K562 (cell line): ENCODE measurements around the gene ANK3. TPM values are rescaled to one million over a fixed set of nuclear protein-coding genes. Genes with fewer than 3 reads are reported as not detected.

ENCODE experiments used
- CBFB ChIP-seq: sonication (generic); formaldehyde crosslinking; IDR thresholded peaks from 2 replicates; pipeline ENCODE4 v1.4.0; 2020; ENCODE audit warnings: mild to moderate bottlenecking, missing genetic modification reagents
- EP300 ChIP-seq: IDR thresholded peaks from 2 replicates; pipeline ENCODE4 v1.6.1; 2012; ENCODE audit warnings: low read length, improper control_type of control experiment
- EZH2 ChIP-seq: IDR thresholded peaks from 2 replicates; pipeline ENCODE4 v1.6.1; 2012; ENCODE audit warnings: low read depth, mild to moderate bottlenecking, inconsistent platforms, low read length, borderline replicate concordance
- FOXM1 ChIP-seq, 2 experiments: fragments of 450-650 bp in 1 of 2; sonication (generic) in 1 of 2; formaldehyde crosslinking in 1 of 2; IDR thresholded peaks; 2 replicates each; pipeline versions ENCODE4 v1.6.1 to v1.9.0; 2017 to 2022; ENCODE audit warnings: low read depth in 2 of 2, mild to moderate bottlenecking in 2 of 2, missing genetic modification reagents in 1 of 2, moderate library complexity in 1 of 2
- GABPB2 ChIP-seq: fragments of 250-450 bp; sonication (Bioruptor Pico); conservative IDR thresholded peaks from 2 replicates; pipeline ENCODE4 v1.5.1; 2021; ENCODE audit warnings: mild to moderate bottlenecking
- HCFC1 ChIP-seq: IDR thresholded peaks from 2 replicates; pipeline ENCODE4 v1.6.1; 2012; ENCODE audit warnings: low read depth, low read length, improper control_type of control experiment
- HMG20B ChIP-seq: fragments of 250-450 bp; sonication (Bioruptor Pico); IDR thresholded peaks from 2 replicates; pipeline ENCODE4 v1.5.0; 2021; ENCODE audit warnings: mild to moderate bottlenecking
- ILK ChIP-seq: fragments of 450-650 bp; IDR thresholded peaks from 2 replicates; pipeline ENCODE4 v1.6.1; 2016; ENCODE audit warnings: missing genetic modification characterization, low read depth, mild to moderate bottlenecking, missing compliant biosample characterization, moderate library complexity, borderline replicate concordance
- JUND ChIP-seq, 2 experiments: IDR thresholded peaks; 2 replicates in 1 of 2; 3 replicates in 1 of 2; pipeline ENCODE4 v1.6.1; 2011; ENCODE audit warnings: borderline replicate concordance in 2 of 2, low read depth in 2 of 2, low read length in 2 of 2, improper control_type of control experiment in 1 of 2, missing biosample characterization in 1 of 2, missing genetic modification characterization in 1 of 2, missing genetic modification reagents in 1 of 2
- KLF16 ChIP-seq: IDR thresholded peaks from 2 replicates; pipeline ENCODE4 v1.6.1; 2016; ENCODE audit warnings: antibody characterized with exemption
- POLR2AphosphoS5 ChIP-seq: IDR thresholded peaks from 2 replicates; pipeline ENCODE4 v1.6.1; 2011; ENCODE audit warnings: mild to moderate bottlenecking, low read depth, low read length, moderate library complexity; ENCODE audit not compliant: control insufficient read depth, insufficient read depth
- SP1 ChIP-seq: sonication (generic); formaldehyde crosslinking; IDR thresholded peaks from 2 replicates; pipeline ENCODE4 v1.8.1; 2022; ENCODE audit warnings: mild to moderate bottlenecking, missing genetic modification reagents
- TEAD1 ChIP-seq, 2 experiments: fragments of 450-650 bp in 1 of 2; sonication (generic) in 1 of 2; formaldehyde crosslinking; IDR thresholded peaks; 2 replicates each; pipeline versions ENCODE4 v1.4.0 to v1.8.0; 2020 to 2022; ENCODE audit warnings: mild to moderate bottlenecking in 2 of 2, missing genetic modification reagents in 1 of 2
- ZBED1 ChIP-seq: IDR thresholded peaks from 2 replicates; pipeline ENCODE4 v1.6.1; 2014
- ZBTB1 ChIP-seq: sonication (generic); formaldehyde crosslinking; IDR thresholded peaks from 2 replicates; pipeline ENCODE4 v1.8.1; 2023; ENCODE audit warnings: missing genetic modification reagents, low read depth, mild to moderate bottlenecking, borderline replicate concordance
- ZNF121 ChIP-seq: sonication (generic); formaldehyde crosslinking; conservative IDR thresholded peaks from 2 replicates; pipeline ENCODE4 v1.8.0; 2022; ENCODE audit warnings: missing genetic modification reagents
- ZNF232 ChIP-seq: sonication (generic); formaldehyde crosslinking; IDR thresholded peaks from 2 replicates; pipeline ENCODE4 v1.8.0; 2022; ENCODE audit warnings: mild to moderate bottlenecking, missing genetic modification reagents
- polyA plus RNA-seq, 8 experiments: library from polyadenylated mRNA; depleted of rRNA in 4 of 8; stranded (reverse) in 5 of 8; unstranded in 3 of 8; fragments of >200 nt; fragmentation: Nextera tagmentation in 2 of 8; fragmentation: Illumina TruSeq in 1 of 8; extraction: Ambion mirVana in 2 of 8; extraction: Trizol in 1 of 8; gene quantifications; 2 replicates each; pipeline versions ENCODE4 v1.2.1 to v1.2.3, GENCODE V29; 2011 to 2014; ENCODE audit warnings: inconsistent platforms in 1 of 8, missing spikeins in 1 of 8
- total RNA-seq, 7 experiments: library from RNA; depleted of rRNA in 6 of 7; stranded (reverse); fragments of >200 nt in 6 of 7; fragmentation: Illumina TruSeq in 2 of 7; extraction: Trizol in 2 of 7; gene quantifications; 2 replicates each; pipeline versions ENCODE4 v1.2.1 to v1.2.3, GENCODE V29; 2011 to 2021; ENCODE audit warnings: low replicate concordance in 1 of 7
- TF ChIP-seq, protein P1 (sequence below): fragments of 450-650 bp; formaldehyde crosslinking; IDR thresholded peaks from 2 replicates; pipeline ENCODE4 v1.4.0; 2022; ENCODE audit warnings: missing genetic modification characterization
- TF ChIP-seq, protein P2 (sequence below): fragments of 450-650 bp; conservative IDR thresholded peaks from 2 replicates; pipeline ENCODE4 v1.6.1; 2016; ENCODE audit warnings: missing genetic modification characterization, low read depth, mild to moderate bottlenecking, missing compliant biosample characterization, moderate library complexity
- TF ChIP-seq, protein P3 (sequence below): fragments of 450-650 bp; IDR thresholded peaks from 2 replicates; pipeline ENCODE4 v1.6.1; 2018; ENCODE audit warnings: mild to moderate bottlenecking, low read depth; ENCODE audit not compliant: partially characterized antibody
- TF ChIP-seq, protein P4 (sequence below), 2 experiments: IDR thresholded peaks in 1 of 2; conservative IDR thresholded peaks in 1 of 2; 2 replicates each; pipeline ENCODE4 v1.6.1; 2016; ENCODE audit warnings: low read depth in 2 of 2, mild to moderate bottlenecking in 1 of 2, missing compliant biosample characterization in 1 of 2, missing genetic modification characterization in 1 of 2, moderate library complexity in 1 of 2

The ANK3 gene
- total and polyA plus RNA-seq, 9 of the 15 experiments (the other 6 are each of a cell fraction or from before 2014, with no cell fraction given): 10.0 to 32.3 (median 17.9) TPM

DNA sequence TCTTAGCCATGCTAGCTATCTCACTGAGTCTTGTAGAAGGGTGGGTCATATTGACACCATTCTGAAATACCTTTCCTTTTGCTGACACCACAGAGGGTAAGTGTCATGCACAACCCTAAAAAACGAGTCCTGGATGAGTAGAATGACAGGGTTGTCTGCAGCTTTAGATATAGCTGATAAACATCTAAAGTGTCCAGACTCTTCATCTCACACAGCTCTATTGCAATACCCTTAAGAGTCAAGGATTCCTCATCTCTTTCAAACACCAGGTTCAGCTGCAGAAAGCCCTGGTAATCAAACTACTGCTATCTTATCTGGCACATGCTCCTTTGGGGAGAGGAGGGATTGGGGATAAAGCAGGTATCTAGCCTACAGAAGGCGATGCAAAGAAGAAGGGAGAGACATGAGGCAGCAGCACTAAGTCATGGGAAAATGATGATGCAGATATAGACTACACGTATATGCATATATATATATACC is 127.0 kb downstream of the ANK3 start (continued):
- TF ChIP-seq ZNF121 (no peak), EZH2 (peak; percentile 68; the same call in 1 of the 2 replicates), ZNF232 (CRISPR knock-in tag) (no peak), JUND (IDR thresholded peaks at IDR 0.05; ENCODE audit: borderline replicate concordance, low read depth, low read length) (peak; percentile 57), JUND (tag; IDR thresholded peaks at IDR 0.05; ENCODE audit: borderline replicate concordance, low read depth, low read length) (peak; percentile 69; the same call in 1 of the 3 replicates), ZBED1 (peak; percentile 76; the same call in 1 of the 2 replicates), CBFB (no peak), ILK (tag) (no peak), EP300 (peak; percentile 96), ZBTB1 (no peak), HCFC1 (no peak), HMG20B (CRISPR knock-in tag) (no peak), GABPB2 (CRISPR knock-in tag) (no peak), FOXM1 (IDR thresholded peaks at IDR 0.05; ENCODE audit: low read depth) (peak; percentile 98), FOXM1 (CRISPR knock-in tag; IDR thresholded peaks at IDR 0.05; ENCODE audit: low read depth) (no peak), KLF16 (peak; percentile 99), POLR2AphosphoS5 (peak; percentile 99), TEAD1 (CRISPR knock-in tag; IDR thresholded peaks at IDR 0.05) (peak in 1 of 2 experiments; percentile 90; a peak in 2 of 4 replicates), SP1 (CRISPR knock-in tag) (no peak)
- TF ChIP-seq, protein P1, sequence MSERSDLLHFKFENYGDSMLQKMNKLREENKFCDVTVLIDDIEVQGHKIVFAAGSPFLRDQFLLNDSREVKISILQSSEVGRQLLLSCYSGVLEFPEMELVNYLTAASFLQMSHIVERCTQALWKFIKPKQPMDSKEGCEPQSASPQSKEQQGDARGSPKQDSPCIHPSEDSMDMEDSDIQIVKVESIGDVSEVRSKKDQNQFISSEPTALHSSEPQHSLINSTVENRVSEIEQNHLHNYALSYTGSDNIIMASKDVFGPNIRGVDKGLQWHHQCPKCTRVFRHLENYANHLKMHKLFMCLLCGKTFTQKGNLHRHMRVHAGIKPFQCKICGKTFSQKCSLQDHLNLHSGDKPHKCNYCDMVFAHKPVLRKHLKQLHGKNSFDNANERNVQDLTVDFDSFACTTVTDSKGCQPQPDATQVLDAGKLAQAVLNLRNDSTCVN (CRISPR knock-in tag): no peak
- TF ChIP-seq, protein P2, sequence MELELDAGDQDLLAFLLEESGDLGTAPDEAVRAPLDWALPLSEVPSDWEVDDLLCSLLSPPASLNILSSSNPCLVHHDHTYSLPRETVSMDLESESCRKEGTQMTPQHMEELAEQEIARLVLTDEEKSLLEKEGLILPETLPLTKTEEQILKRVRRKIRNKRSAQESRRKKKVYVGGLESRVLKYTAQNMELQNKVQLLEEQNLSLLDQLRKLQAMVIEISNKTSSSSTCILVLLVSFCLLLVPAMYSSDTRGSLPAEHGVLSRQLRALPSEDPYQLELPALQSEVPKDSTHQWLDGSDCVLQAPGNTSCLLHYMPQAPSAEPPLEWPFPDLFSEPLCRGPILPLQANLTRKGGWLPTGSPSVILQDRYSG: peak; percentile 77; the same call in 1 of the 2 replicates
- TF ChIP-seq, protein P3, sequence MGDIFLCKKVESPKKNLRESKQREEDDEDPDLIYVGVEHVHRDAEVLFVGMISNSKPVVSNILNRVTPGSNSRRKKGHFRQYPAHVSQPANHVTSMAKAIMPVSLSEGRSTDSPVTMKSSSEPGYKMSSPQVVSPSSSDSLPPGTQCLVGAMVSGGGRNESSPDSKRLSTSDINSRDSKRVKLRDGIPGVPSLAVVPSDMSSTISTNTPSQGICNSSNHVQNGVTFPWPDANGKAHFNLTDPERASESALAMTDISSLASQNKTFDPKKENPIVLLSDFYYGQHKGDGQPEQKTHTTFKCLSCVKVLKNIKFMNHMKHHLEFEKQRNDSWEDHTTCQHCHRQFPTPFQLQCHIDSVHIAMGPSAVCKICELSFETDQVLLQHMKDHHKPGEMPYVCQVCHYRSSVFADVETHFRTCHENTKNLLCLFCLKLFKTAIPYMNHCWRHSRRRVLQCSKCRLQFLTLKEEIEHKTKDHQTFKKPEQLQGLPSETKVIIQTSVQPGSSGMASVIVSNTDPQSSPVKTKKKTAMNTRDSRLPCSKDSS: no peak
- TF ChIP-seq, protein P4, sequence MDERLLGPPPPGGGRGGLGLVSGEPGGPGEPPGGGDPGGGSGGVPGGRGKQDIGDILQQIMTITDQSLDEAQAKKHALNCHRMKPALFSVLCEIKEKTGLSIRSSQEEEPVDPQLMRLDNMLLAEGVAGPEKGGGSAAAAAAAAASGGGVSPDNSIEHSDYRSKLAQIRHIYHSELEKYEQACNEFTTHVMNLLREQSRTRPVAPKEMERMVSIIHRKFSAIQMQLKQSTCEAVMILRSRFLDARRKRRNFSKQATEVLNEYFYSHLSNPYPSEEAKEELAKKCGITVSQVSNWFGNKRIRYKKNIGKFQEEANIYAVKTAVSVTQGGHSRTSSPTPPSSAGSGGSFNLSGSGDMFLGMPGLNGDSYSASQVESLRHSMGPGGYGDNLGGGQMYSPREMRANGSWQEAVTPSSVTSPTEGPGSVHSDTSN (CRISPR knock-in tag; IDR thresholded peaks at IDR 0.05; ENCODE audit: low read depth): no peak
- TF ChIP-seq, protein P4 (tag; conservative IDR thresholded peaks at IDR 0.05; ENCODE audit: low read depth): peak; percentile 74
